HUES48 (cell line): ENCODE measurements around the gene CCDC136.

ENCODE experiments used
- H3K27ac ChIP-seq: one replicate; pipeline ENCODE4 v1.7.0; 2013; ENCODE audit warnings: low read depth, low read length, inconsistent platforms
- H3K27me3 ChIP-seq: 2 replicates; pipeline ENCODE4 v1.6.1; 2013; ENCODE audit warnings: mild to moderate bottlenecking, low read length; ENCODE audit not compliant: control insufficient read depth, insufficient read depth
- H3K36me3 ChIP-seq: 2 replicates; pipeline ENCODE4 v1.6.1; 2013; ENCODE audit warnings: low read length; ENCODE audit not compliant: control insufficient read depth, insufficient read depth
- H3K4me1 ChIP-seq: 2 replicates; pipeline ENCODE4 v1.6.1; 2013; ENCODE audit warnings: mild to moderate bottlenecking, low read length; ENCODE audit not compliant: control insufficient read depth, insufficient read depth
- H3K4me3 ChIP-seq: 2 replicates; pipeline ENCODE4 v1.5.1; 2013; ENCODE audit warnings: mild to moderate bottlenecking, low read depth, low read length
- H3K9ac ChIP-seq: 2 replicates; pipeline ENCODE4 v1.6.1; 2013; ENCODE audit warnings: mild to moderate bottlenecking, low read depth, low read length, moderate library complexity
- H3K9me3 ChIP-seq: 2 replicates; pipeline ENCODE4 v1.6.1; 2013; ENCODE audit warnings: low read length; ENCODE audit not compliant: control insufficient read depth, insufficient read depth

CCDC136 gene

DNA sequence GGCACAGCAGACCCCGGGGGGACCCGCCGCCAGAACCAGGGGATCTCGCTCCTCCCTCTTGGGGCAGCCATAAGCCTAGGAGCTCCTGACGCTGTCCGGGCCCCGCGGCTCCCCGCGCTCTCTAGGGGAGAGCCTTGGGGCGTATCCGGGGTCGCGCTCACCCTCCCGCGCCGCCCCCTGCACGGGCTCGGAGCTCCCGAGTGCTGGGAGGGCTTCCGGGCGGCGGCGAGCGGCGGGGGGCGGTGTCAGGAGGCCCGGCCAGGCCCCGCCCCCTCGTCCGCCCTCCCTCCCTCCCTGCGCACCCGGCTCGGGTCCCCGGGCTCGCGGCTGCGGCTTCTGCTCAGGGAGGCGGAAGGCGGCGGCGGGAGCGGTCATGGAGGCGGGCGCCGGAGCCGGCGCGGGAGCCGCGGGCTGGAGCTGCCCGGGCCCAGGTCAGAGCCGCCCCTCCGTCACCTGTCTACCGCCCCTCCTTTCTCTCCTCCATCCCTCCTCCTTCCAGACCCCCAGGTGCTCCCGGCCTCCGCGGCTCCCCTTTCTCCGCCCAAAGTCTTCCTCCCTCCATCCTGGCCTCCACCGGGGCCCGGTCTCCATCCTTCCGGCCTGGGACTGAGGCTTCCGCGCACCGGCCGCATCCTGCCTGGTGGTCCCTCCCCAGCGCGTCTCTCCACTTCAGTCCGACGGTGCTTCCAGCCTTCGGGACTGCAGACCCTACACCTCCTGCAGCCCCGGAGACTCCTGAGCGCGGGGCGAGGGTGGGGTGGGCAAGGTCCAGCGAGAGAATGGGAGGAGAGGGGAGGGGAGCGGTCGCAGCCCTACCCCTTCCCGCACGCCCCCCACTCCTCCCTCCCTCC lies at the start of gene CCDC136:
Gene CCDC136 (plus strand): TSS at position 848 of the 851 bp plus-strand sequence. CDS start 444 bp downstream, outside the sequence.
- H3K9me3 ChIP-seq = no peaks in the 10 kb centered on the region
- H3K27me3 ChIP-seq = peaks cover 4% of the 10 kb centered on the region; the same call in 1 of the 2 replicates
- peaks cover 10% of the 10 kb centered on the region for H3K4me1 ChIP-seq
- H3K4me3 ChIP-seq = peak within 1 kb of the TSS; percentile 92
- H3K9ac ChIP-seq = no peak within 1 kb of the TSS
- H3K27ac ChIP-seq = peak within 1 kb of the TSS; percentile 28
- H3K36me3 ChIP-seq = peaks cover 21% of the 10 kb centered on the region

DNA sequence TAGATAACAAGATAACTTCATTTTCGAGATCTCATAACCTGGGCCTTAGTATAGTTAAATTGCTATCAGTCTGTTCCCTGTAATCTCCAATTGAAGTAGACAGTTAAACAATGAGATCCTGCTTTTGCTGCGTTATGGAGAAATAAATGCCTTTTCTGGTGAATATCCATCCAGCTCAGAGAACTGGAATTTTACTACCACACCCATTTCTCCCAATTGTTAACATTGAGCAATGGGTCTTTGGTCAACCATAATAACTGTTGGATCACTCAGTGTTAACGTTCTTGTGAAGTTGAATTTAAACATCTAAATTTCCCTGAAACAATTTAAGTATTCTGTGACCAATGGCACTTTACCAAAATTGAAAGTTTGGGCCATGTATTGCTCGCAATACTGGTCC lies 49.6 kb upstream of the CCDC136 start:
- peaks cover 10% of the 10 kb centered on the region for H3K4me1 ChIP-seq
- H3K9ac ChIP-seq = no peak overlapping the region
- no peak overlapping the region for H3K27ac ChIP-seq
- no peak overlapping the region for H3K4me3 ChIP-seq
- peaks cover 3% of the 10 kb centered on the region for H3K36me3 ChIP-seq
- no peaks in the 10 kb centered on the region for H3K9me3 ChIP-seq
- H3K27me3 ChIP-seq = no peaks in the 10 kb centered on the region

- Histone ChIP-seq H3K9ac (no peak overlapping the region), H3K4me3 (no peak overlapping the region), H3K27ac (no peak overlapping the region), H3K36me3 (peaks cover 13% of the 10 kb centered on the region), H3K9me3 (no peaks in the 10 kb centered on the region), H3K27me3 (no peaks in the 10 kb centered on the region), H3K4me1 (peaks cover 10% of the 10 kb centered on the region)
Measured at GRCh38 chr7:128743112-128743772, 48.5 kb upstream of the CCDC136 start.

DNA sequence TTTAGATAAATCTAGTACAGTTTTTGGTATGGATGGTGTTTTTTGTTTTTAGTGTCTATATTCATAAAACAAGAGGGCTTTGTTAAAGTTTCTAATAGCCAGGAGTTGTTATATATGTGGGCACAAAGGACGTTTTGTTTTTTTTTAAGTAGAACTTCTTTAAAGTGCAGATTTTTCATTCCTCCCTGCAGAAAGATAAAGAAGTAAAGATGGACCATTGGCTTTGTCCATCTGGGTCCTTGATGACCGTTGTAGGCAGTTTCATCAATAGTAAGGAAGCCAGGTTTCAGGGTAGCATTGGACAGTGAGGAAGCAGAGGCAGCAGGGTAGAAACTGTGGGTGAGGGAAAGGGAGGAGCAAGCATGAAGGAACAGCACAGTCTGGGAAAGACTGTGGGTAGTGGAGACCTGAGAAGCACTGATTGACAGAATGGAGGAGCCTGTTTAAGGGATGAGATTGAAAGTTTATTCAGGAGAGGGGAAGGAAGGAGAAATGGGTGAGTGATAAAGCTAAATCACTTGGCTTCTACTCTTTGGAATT lies 47.3 kb upstream of the CCDC136 start:
- no peak overlapping the region for H3K4me3 ChIP-seq
- peaks cover 7% of the 10 kb centered on the region; the same call in 1 of the 2 replicates for H3K4me1 ChIP-seq
- H3K27ac ChIP-seq = no peak overlapping the region
- H3K9me3 ChIP-seq = no peaks in the 10 kb centered on the region
- H3K36me3 ChIP-seq = peaks cover 25% of the 10 kb centered on the region
- no peak overlapping the region for H3K9ac ChIP-seq
- no peaks in the 10 kb centered on the region for H3K27me3 ChIP-seq

DNA sequence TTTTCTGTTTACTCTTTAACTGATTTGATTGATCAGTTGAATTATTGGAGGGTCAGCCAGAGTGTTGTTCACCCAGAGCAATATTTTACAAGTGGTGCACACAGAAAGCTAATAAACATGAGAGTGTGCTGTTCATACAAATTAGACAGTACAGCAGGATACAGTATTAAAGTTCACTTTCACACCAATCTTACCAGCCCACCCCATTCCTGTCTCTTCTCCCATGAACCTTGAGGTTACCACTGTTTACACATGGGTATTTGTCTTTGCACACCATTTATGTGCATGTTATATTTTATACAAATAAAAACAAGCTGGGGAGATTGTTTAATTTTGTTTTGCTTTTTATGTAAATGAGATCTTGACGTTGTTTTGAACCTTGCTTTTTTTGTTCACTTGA lies 46.1 kb upstream of the CCDC136 start:
- Histone ChIP-seq H3K27ac (no peak overlapping the region), H3K9me3 (no peaks in the 10 kb centered on the region), H3K4me1 (peaks cover 7% of the 10 kb centered on the region; the same call in 1 of the 2 replicates), H3K36me3 (peaks cover 36% of the 10 kb centered on the region), H3K4me3 (no peak overlapping the region), H3K27me3 (no peaks in the 10 kb centered on the region), H3K9ac (no peak overlapping the region)

GRCh38 chr7:128747327-128748079 lies 44.3 kb upstream of the CCDC136 start:
- H3K27me3 ChIP-seq = no peaks in the 10 kb centered on the region
- H3K27ac ChIP-seq = no peak overlapping the region
- peaks cover 50% of the 10 kb centered on the region for H3K36me3 ChIP-seq
- H3K9me3 ChIP-seq = no peaks in the 10 kb centered on the region
- no peaks in the 10 kb centered on the region for H3K4me1 ChIP-seq
- H3K9ac ChIP-seq = no peak overlapping the region
- no peak overlapping the region for H3K4me3 ChIP-seq

GRCh38 chr7:128752251-128752650 lies 39.5 kb upstream of the CCDC136 start:
- no peak overlapping the region for H3K9ac ChIP-seq
- no peak overlapping the region for H3K4me3 ChIP-seq
- no peaks in the 10 kb centered on the region for H3K27me3 ChIP-seq
- H3K4me1 ChIP-seq = no peaks in the 10 kb centered on the region
- H3K27ac ChIP-seq = no peak overlapping the region
- no peaks in the 10 kb centered on the region for H3K9me3 ChIP-seq
- H3K36me3 ChIP-seq = peaks cover 98% of the 10 kb centered on the region

GRCh38 chr7:128755075-128755818 lies 36.5 kb upstream of the CCDC136 start:
- no peak overlapping the region for H3K27ac ChIP-seq
- H3K9ac ChIP-seq = no peak overlapping the region
- no peaks in the 10 kb centered on the region for H3K4me1 ChIP-seq
- no peaks in the 10 kb centered on the region for H3K27me3 ChIP-seq
- no peak overlapping the region for H3K4me3 ChIP-seq
- H3K36me3 ChIP-seq = peaks cover 97% of the 10 kb centered on the region
- no peaks in the 10 kb centered on the region for H3K9me3 ChIP-seq

DNA sequence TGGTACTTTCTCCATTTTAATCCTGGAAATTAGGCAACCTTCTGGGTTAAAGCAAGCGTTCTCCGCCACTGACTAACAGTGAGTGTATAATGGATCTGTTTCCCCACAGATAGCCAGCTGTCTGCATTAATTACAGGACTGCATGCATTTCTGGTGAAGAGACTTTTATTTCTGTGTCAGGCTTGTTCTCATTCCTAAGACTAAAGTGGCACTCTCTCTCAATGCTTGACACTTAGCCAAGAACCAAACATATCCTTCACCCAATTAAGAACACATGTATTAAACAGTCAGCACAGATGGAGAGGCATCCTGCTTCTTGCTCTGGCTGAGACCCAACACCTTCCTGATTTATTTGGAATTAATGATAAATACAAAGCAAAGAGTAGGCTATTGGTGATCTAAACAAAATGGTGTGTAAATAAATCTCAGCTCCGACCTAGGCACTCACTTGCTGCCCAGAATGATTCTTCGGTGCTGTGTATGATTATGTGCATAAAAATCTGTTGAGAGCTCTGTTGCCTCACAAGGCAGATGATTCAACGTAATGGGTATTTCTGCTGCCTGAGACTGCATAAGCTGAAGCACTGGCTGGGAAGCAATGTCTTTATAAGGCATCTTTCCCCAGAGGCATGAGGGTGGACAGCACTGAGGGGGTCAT lies 35.8 kb upstream of the CCDC136 start:
- peaks cover 94% of the 10 kb centered on the region for H3K36me3 ChIP-seq
- H3K4me3 ChIP-seq = no peak overlapping the region

GRCh38 chr7:128757203-128757602 lies 34.6 kb upstream of the CCDC136 start:
- H3K36me3 ChIP-seq = peaks cover 94% of the 10 kb centered on the region
- H3K9ac ChIP-seq = no peak overlapping the region
- H3K4me1 ChIP-seq = no peaks in the 10 kb centered on the region
- H3K9me3 ChIP-seq = no peaks in the 10 kb centered on the region
- no peaks in the 10 kb centered on the region for H3K27me3 ChIP-seq
- H3K4me3 ChIP-seq = no peak overlapping the region
- H3K27ac ChIP-seq = no peak overlapping the region

More for the DNA sequence above, 35.8 kb upstream of the CCDC136 start:
- Histone ChIP-seq H3K27ac (no peak overlapping the region), H3K9me3 (no peaks in the 10 kb centered on the region), H3K9ac (no peak overlapping the region), H3K27me3 (no peaks in the 10 kb centered on the region), H3K4me1 (no peaks in the 10 kb centered on the region)
